Transverse colon (tissue), 4 donors: ENCODE results near the gene UBQLN4. TPM values are rescaled to one million over a fixed set of nuclear protein-coding genes. Genes with fewer than 3 reads are reported as not detected.

Source experiments
- DNase-seq: peaks from one replicate; pipeline ENCODE4 v3.0.0-alpha.2; 2019
- H3K27ac ChIP-seq, 4 donors: fragments of 200-600 bp; sonication (generic); 2 replicates each; pipeline ENCODE4 v1.5.1; 2016 to 2018; ENCODE audit warnings: inconsistent platforms in 4 of 4
- H3K27me3 ChIP-seq: fragments of 200-600 bp; sonication (generic); 2 replicates; pipeline ENCODE4 v1.5.1; 2017; ENCODE audit warnings: inconsistent platforms
- H3K36me3 ChIP-seq, 4 donors: fragments of 200-600 bp; sonication (generic); 2 replicates each; pipeline ENCODE4 v1.5.1; 2017 to 2019; ENCODE audit warnings: inconsistent platforms in 4 of 4
- H3K4me1 ChIP-seq, 4 donors: fragments of 200-600 bp; sonication (generic); 2 replicates each; pipeline ENCODE4 v1.5.1; 2017 to 2020; ENCODE audit warnings: inconsistent platforms in 4 of 4
- H3K4me3 ChIP-seq, 4 donors: fragments of 200-600 bp; sonication (generic); 1 replicate in 1 of 4; 2 replicates in 3 of 4; pipeline versions ENCODE4 v1.5.1 to v1.6.1; 2017 to 2019; ENCODE audit warnings: inconsistent platforms in 4 of 4
- H3K9me3 ChIP-seq, 2 donors: fragments of 200-600 bp; sonication (generic); 2 replicates each; pipeline ENCODE4 v1.5.1; 2017 to 2019; ENCODE audit warnings: inconsistent platforms in 2 of 2
- CTCF ChIP-seq, 5 experiments: fragments of 200-600 bp in 3 of 5; fragments of 450-650 bp in 2 of 5; sonication (generic) in 3 of 5; IDR thresholded peaks; 1 replicate in 2 of 5; 2 replicates in 3 of 5; pipeline ENCODE4 v1.5.1; 2016 to 2017; ENCODE audit warnings: antibody characterized with exemption in 5 of 5, inconsistent platforms in 3 of 5, mild to moderate bottlenecking in 2 of 5, moderate library complexity in 1 of 5
- EP300 ChIP-seq: sonication (generic); formaldehyde crosslinking; IDR thresholded peaks from one replicate; pipeline ENCODE4 v1.6.1; 2017; ENCODE audit warnings: antibody characterized with exemption, low read depth
- POLR2A ChIP-seq: fragments of 450-650 bp; IDR thresholded peaks from one replicate; pipeline ENCODE4 v1.6.1; 2016; ENCODE audit warnings: antibody characterized with exemption, mild to moderate bottlenecking, moderate library complexity
- POLR2AphosphoS5 ChIP-seq, 3 donors: sonication (generic); formaldehyde crosslinking; IDR thresholded peaks; one replicate each; pipeline ENCODE4 v1.6.1; 2016; ENCODE audit warnings: antibody characterized with exemption in 3 of 3
- WGBS, 2 donors: methylation state at CpG; one replicate each; pipeline ENCODE4 v1.1.5; 2018; ENCODE audit warnings: low coverage in 1 of 2; 5-methylcytosine and 5-hydroxymethylcytosine counted together
- in situ Hi-C, 4 donors: fragments of 200-750 bp; cut with MboI; loops; one replicate each; pipeline versions ENCODE4 v1.15.0 to v1.15.1; 2017; ENCODE audit warnings: low sequenced_read_pairs in 3 of 4, low pct_ligation_motif_present in 1 of 4, low pct_unique_long_range_greater_than_20kb in 1 of 4
- intact Hi-C: fragments of 100-400 bp; cut with DNase I; formaldehyde crosslinking; loops from one replicate; pipeline ENCODE4 v1.15.1; 2023; ENCODE audit warnings: low total_unique reads
- total RNA-seq, 4 donors: library from RNA; depleted of rRNA; stranded (reverse); fragments of >200 nt; gene quantifications; one replicate each; pipeline ENCODE4 v1.1.0, GENCODE V29; 2016

Gene UBQLN4
- total RNA-seq, 4 donors from 2014 or later: 7.9 to 21.3 (median 16.1) TPM

GRCh38 chr1:156063997-156064285 lies 10.3 kb upstream of the UBQLN4 start:
- Histone ChIP-seq H3K27ac (peak overlapping the region in 1 of 4 donors; percentile 87), H3K4me3 (no peak overlapping the region), H3K4me1 (peaks cover 0 to 11% (median 0%) of the 10 kb centered on the region in 4 donors), H3K27me3 (no peaks in the 10 kb centered on the region), H3K9me3 (no peaks in the 10 kb centered on the region), H3K36me3 (no peaks in the 10 kb centered on the region)
- in situ Hi-C loops: no loop called here
- no peak for DNase-seq
- TF ChIP-seq EP300 (no peak), CTCF (IDR thresholded peaks at IDR 0.05) (no peak), POLR2AphosphoS5 (IDR thresholded peaks at IDR 0.05) (no peak), POLR2A (no peak)
- intact Hi-C loops: no loop called here
- WGBS, 2 donors: 59% methylated on average over 2 of the region's 2 CpGs; no CpG with 5 or more reads in 1 of the 2 donors

- TF ChIP-seq POLR2AphosphoS5 (IDR thresholded peaks at IDR 0.05): peak in 2 of 3 donors; percentile 30 to 32
- no peak for TF ChIP-seq EP300
- TF ChIP-seq POLR2A: peak; percentile 42
- no peak for TF ChIP-seq CTCF (IDR thresholded peaks at IDR 0.05)
- DNase-seq: peak; percentile 67
These were observed 8.6 kb upstream of the UBQLN4 start for GRCh38 chr1:156062189-156062588.

GRCh38 chr1:156060937-156061636 lies 7.5 kb upstream of the UBQLN4 start, which contains the start of gene RAB25:
TSS of gene RAB25 (plus strand) at chr1:156061160. CDS start at chr1:156061401, 241 bp downstream.
- H3K9me3 ChIP-seq: no peaks in the 10 kb centered on the region
- peaks cover 0 to 13% (median under 1%) of the 10 kb centered on the region in 4 donors for H3K4me1 ChIP-seq
- peak; percentile 89 for DNase-seq
- TF ChIP-seq POLR2A (peak; percentile 94), CTCF (IDR thresholded peaks at IDR 0.05) (no peak), POLR2AphosphoS5 (IDR thresholded peaks at IDR 0.05) (peak; percentile 78 to 97 (median 90)), EP300 (no peak)
- H3K36me3 ChIP-seq: no peaks in the 10 kb centered on the region
- 43% methylated on average over 11 of the region's 11 CpGs; no CpG with 5 or more reads in 1 of the 2 donors for WGBS, 2 donors
- H3K27me3 ChIP-seq: no peaks in the 10 kb centered on the region
- intact Hi-C loops: no loop called here
- in situ Hi-C loops: no loop called here
- peak within 1 kb of the TSS in 3 of 4 donors; percentile 36 to 49 (median 41) for H3K4me3 ChIP-seq
- peak within 1 kb of the TSS; percentile 85 to 87 (median 85) for H3K27ac ChIP-seq

More at GRCh38 chr1:156062189-156062588, 8.6 kb upstream of the UBQLN4 start:
- Histone ChIP-seq H3K27ac (peak overlapping the region; percentile 85 to 87 (median 85)), H3K9me3 (no peaks in the 10 kb centered on the region), H3K4me1 (peaks cover 0 to 11% (median 0%) of the 10 kb centered on the region in 4 donors), H3K4me3 (peak overlapping the region in 3 of 4 donors; percentile 36 to 49 (median 41)), H3K27me3 (no peaks in the 10 kb centered on the region), H3K36me3 (no peaks in the 10 kb centered on the region)
- WGBS, 2 donors: 51 to 62% methylated on average over 3 of the region's 3 CpGs
- intact Hi-C loops: no loop called here
- in situ Hi-C loops: no loop called here

- 94% methylated on average over 1 of the region's 1 CpG; no CpG with 5 or more reads in 1 of the 2 donors for WGBS, 2 donors
- TF ChIP-seq POLR2A: no peak
- TF ChIP-seq CTCF (IDR thresholded peaks at IDR 0.05): no peak
- no peak for TF ChIP-seq EP300
- no peak for TF ChIP-seq POLR2AphosphoS5 (IDR thresholded peaks at IDR 0.05)
- intact Hi-C loops (no loop called here), in situ Hi-C loops (no loop called here)
- Histone ChIP-seq H3K27ac (no peak overlapping the region), H3K4me3 (no peak overlapping the region), H3K27me3 (no peaks in the 10 kb centered on the region), H3K4me1 (peaks cover 0 to 16% (median 10%) of the 10 kb centered on the region in 4 donors), H3K36me3 (no peaks in the 10 kb centered on the region), H3K9me3 (no peaks in the 10 kb centered on the region)
- DNase-seq: no peak
These were observed 2.8 kb upstream of the UBQLN4 start for GRCh38 chr1:156056326-156056849.
